NCI-H345 treated with DMSO at 0.1 percent for 48 hours (cell line): ENCODE measurements around the gene PTPRCAP.

Experiments
- DNase-seq: peaks from one replicate; lab custom pipeline; 2025; ENCODE audit not compliant: unreplicated experiment; lab: John Stamatoyannopoulos, UW

Gene PTPRCAP

GRCh38 chr11:67441731-67442351 is 4.4 kb upstream of the PTPRCAP start:
- DNase-seq: no peak

DNA sequence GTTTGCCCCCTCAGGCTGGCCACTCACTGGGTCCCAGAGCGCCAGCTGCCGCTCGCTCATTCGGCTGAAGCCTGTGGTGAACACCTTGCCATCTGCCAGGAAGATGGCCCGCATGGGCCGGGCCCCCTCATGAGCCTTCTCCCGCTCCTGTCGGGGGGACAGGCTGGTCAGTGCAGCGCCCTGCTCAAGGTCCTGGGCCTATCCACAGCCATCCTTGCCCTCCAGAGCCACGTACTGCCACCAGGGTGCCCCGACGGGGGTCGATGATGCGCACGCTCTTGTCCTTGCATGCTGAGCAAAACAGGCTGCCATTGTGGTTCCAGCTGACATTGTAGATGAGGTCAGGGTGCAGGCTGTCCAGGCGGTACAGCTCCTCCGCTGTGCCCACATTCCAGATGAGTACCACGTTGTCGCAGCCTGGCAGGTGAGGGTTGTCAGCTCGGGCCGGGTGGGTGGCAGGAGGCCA is 3.6 kb upstream of the PTPRCAP start:
- no peak for DNase-seq

DNA sequence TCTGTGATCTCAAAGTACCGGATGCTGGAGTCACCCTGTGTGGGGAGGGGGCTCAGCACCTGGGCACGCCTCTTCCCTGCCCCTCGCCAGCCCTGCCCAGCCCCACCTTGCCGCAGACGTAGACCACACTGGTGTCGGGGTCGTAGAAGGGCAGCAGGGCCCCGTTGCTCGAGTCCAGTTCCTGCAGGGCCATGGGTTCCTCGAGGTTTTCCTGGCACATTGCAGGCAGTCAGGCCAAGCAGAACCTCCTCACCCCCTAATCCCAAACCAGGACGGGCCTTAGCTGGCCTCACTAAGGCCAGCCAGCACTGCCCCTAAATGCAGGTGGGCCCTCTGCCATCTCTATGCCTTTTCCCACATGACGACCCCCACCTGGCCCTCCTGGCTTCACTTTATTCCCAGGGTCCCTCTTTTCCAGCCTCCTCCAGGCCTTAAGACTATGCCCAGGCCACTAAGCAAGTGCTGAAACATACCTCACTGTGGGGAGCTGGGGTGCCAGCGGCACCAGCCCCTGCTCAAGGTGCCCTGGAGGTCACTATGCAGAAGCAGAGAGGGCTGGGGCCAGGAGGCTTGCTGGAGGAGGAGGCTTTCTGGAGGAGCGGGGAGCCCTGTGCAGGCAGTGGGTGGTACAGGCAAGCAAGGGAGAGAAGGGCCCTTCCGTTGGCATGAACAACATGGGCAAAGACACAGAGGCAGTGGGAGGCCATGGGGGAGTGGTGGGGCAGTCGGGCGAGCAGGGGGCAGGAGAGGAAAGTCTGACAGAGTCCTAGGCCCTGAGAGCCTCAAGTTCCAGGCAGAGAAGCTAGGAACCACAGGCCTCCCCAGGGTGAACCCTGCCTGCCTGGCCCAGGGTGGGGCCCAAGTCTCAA is 3.0 kb upstream of the PTPRCAP start:
- DNase-seq: no peak

DNA sequence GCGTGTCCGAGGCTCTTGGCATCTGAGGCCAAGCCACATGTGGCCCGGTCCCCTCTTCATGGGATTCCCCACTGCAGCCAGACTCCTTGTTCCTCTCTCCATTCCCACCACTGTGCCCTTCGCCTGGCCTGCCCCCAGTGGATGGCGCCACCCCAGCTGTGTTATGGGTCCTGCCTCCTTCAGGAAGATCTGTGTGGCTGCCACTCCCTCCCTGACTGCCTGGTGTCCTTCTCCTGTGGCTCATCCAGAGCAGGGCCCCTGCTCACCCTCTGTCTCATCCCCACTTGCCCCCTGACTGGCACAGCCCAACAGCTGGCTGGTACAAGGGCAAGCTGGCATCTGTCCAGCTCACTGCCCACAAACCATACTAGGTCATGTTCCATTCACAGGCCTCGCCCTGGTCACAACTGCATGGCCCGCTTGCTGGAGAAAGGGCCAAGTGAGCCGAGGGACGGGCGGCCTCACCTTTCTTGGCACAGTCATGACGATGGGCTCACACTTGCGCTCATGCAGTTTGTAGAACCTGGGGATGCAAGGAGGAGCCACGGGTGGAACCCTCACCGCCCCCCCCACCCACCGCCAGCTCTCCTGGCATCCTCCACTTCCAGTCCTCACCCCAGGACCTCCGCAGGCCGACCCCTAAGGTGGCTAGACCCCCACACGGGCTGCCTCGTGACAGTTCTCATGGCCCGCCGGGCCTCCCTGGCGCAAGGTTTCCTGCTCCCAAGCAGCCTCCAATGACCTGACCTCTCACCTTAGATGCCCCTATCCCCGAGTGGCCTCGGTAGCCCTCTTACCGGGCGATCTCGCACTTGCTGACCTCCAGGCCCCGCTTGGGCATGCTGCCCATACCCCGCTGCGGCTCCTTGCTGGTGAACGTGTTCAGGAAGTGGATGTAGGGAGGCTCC is 2.1 kb upstream of the PTPRCAP start:
- DNase-seq: no peak

GRCh38 chr11:67438158-67438902 is 848 bp upstream of the PTPRCAP start:
- no peak for DNase-seq

DNA sequence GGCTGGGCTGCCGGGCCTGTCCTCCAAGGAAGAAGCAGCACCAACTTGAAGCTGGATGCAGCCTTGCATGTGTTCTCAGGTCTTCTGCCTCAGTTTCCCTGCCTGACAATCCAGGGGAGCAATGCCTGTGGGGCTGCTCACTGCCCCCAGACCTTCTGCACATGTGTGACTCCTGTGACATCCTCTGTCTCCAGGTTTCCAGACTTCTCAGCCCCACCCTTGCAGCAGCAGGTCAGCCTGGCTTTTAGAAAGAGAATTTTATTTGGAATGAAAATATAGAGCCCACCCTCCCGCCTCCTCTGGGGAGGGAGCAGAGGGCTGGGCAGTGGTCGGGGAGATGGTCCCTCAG is 301 bp upstream of the PTPRCAP start:
- no peak for DNase-seq

- no peak for DNase-seq
Observed at GRCh38 chr11:67436459-67437081, 912 bp downstream of the PTPRCAP start.

DNA sequence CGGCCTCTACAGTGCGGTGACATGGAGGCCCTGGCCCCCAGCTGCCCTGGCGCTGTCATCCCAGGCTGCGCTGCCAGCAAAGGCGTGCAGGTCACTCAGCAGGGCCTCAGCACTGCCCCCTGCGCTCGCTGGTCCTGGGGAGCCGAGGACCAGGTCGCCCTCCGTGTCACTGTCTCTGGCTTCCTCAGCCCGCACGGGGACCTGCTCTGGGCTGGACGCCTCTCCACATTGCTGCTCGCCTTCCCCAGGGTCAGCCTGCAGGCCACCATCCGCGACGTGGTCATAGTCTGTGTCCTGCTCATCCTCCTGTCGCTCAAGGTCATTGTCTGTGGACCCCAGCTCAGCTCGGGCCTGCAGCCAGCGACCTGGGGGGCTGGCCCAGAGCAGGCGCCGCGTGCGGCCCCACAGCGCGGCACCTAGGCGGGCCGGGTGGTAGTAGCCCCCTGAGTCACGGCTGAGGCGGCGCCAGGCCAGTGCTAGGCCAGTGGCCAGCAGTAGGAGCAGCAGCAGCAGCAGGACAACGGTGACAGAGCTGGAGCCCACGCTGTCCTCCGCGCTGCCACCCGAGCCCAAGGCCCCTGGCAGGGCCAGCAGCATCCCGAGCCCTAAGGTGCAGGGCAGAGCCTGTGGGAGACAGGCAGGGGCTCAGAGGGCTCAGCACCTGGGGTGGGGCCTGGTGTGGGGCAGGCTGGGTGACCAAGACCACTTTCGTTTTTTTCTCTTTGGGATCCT is 1.6 kb downstream of the PTPRCAP start:
- DNase-seq: no peak

DNA sequence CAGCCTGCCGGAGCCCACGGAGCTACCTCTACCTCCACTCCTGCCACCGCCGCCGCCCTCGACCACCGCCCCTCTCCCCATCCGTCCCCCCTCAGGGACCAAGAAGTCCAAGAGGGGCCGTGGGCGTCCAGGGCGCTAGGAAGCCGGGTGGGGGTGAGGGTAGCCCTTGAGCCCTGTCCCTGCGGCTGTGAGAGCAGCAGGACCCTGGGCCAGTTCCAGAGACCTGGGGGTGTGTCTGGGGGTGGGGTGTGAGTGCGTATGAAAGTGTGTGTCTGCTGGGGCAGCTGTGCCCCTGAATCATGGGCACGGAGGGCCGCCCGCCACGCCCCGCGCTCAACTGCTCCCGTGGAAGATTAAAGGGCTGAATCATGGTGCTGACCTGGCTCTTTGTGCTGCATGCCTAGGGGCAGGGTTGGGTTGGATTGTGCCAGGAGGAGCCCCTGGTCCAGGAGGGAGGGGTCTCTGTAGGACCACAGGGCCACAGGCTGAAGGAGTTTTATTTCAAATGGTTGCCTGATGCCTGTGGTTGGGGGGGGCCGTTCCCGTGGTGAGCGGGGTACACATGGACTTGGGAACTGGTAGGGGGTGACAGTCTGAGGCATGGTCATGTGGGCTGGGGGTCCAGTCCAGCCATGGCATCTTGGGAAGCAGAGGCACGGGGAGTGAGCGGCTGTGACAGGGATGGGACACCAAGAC is 2.3 kb downstream of the PTPRCAP start:
- DNase-seq: no peak

DNA sequence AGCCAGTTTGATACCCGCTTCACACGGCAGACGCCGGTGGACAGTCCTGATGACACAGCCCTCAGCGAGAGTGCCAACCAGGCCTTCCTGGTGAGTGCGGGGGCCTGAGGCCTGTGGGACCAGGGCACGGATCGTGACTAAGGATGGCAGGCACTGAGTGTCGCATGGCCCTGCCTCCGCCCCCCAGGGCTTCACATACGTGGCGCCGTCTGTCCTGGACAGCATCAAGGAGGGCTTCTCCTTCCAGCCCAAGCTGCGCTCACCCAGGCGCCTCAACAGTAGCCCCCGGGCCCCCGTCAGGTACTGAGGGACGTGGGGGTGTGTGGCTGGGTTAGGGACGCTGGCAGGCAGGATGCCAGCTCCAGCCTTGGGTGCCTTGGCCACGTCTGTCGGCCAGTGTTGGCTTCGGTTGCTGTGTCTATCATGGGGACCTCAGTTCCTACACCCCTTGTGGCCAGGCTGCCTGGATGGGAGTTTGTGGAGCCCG is 3.0 kb downstream of the PTPRCAP start:
- DNase-seq: no peak

DNA sequence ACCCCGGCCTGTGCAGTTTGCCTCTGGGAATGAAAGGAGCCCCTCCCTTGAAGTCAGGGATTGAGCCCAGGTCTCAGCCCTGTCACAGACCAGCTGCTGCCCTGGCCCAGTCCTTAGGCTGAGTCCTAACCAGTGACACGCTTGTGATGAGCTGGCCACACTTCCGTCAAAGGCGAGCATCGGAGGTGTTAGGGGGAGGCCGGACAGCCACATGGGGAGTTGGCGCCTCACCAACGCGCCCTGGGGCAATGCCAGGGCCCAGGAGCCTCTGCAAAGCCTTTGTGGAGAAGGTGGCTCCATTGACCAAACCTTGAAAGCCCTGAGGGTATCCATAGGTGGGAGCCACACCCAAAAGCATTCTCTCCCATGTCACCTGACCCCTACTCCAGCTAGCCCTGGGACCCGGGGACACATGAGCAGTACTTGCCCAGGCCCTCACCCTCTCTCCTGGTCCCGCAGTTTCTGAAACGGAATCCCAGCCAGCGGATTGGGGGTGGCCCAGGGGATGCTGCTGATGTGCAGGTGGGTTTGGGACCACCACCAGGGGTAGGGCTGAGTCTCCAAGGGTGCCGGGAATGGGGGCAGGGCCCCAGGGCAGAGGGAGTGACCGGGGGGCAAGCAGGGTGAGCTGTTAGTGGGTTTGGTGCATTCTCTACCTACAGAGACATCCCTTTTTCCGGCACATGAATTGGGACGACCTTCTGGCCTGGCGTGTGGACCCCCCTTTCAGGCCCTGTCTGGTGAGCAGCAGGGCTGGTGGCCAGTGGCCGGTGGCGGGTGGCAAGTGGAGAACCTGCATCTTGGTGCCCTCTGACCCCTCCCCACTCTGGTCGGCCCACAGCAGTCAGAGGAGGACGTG is 3.7 kb downstream of the PTPRCAP start:
- no peak for DNase-seq

DNA sequence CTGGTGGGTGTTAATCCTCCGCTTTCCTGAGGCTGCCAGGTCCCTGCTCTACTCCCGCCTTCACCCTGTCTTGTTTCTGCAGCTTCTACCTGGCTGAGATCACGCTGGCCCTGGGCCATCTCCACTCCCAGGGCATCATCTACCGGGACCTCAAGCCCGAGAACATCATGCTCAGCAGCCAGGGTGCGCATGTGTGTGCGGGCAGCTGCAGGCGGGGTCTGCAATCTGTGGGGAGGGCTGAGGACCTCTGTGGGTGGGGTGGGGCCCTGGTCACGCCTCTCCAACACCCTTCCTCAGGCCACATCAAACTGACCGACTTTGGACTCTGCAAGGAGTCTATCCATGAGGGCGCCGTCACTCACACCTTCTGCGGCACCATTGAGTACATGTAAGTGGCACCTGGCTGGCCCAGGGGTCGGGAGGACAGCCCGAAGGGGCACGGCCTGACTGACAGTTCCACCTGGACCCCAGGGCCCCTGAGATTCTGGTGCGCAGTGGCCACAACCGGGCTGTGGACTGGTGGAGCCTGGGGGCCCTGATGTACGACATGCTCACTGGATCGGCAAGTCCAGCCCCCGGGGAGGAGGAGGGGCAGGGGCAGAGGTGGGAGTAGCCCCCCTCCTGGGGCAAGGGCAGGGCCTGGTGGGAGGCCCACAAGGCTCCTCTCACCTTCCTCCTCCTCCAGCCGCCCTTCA is 4.7 kb downstream of the PTPRCAP start:
- DNase-seq: no peak

DNA sequence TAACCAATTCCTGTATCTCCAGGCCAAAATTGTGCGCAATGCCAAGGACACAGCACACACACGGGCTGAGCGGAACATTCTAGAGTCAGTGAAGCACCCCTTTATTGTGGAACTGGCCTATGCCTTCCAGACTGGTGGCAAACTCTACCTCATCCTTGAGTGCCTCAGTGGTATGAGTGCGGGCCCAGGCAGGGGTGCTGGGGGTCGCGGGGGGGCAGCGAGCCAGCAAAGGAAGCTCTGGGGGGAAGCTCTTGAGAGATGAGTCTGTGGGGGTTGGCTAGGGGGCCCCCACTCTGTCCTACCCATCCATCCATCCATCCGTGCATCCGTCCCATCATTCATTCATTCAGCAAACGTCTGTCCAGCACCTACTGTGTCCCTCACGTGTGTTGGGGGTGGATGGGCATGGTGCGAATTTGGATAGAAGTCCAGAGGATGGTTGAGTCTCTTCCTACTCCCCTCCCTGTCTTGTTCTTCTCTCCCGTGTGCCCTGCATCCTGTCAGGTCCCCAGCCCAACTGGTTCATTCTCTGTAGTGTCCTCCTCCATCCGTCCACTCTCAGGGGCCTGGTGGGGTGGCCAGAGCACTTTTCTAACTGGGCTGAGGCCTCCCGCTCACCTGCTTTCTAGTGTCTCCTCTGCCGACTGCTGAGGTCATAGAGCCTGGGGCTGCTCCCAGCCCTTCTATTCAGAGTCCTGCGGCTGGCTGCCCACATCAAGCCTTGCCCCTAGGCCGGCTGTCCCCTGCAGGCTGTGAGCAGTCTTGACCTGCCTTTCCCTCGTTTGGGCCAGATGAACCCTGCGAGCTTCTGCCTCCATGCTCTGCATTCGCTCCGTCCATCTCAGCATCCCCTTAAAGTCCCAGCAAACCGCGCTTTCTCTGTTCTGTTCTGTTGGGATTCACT is 5.9 kb downstream of the PTPRCAP start:
- DNase-seq: no peak

DNA sequence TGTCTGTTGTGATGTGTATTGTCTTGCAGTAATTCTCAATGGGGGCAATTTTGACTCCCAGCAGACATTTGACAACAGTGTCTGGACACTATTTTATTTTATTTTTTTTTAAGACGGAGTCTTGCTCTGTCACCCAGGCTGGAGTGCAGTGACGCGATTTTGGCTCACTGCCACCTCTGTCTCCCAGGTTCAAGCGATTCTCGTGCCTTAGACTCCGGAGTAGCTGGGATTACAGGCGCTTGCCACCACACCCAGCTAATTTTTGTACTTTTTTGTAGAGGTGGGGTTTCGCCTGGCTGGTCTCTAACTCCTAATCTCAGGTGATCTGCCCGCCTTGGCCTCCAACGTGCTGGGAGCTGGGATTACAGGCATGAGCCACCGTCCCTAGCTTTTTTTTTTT is 7.8 kb downstream of the PTPRCAP start:
- DNase-seq: no peak

DNA sequence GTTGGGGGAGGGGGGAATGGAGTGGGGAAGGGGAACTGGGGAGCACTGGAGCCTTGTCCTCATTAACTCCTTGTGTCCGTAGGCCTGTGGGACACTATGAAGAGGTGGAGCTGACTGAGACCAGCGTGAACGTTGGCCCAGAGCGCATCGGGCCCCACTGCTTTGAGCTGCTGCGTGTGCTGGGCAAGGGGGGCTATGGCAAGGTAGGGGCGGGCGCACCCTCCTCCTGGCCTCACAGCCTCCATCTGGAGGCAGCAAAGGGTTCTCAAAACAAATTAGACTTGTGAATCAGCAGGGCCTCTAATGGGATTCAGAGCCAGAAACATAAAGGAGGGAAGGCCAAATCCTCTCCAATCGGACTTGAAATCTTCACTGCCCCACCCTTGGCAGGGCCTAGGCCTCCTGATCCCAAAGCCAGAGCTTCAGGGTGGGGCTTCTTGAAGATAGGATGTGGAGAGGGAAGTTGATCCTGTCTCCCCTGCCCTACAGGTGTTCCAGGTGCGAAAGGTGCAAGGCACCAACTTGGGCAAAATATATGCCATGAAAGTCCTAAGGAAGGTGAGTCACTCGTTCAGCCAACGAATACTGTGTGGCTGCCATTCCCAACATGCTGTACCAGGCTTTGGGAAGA is 8.3 kb downstream of the PTPRCAP start:
- no peak for DNase-seq
